B cell (primary cell): ENCODE data around the gene RAB5B. TPM values are rescaled to one million over a fixed set of nuclear protein-coding genes. Genes with fewer than 3 reads are reported as not detected.

Experiments
- ATAC-seq: fragments of 200-7000 bp; cut with Tn5 transposase; one replicate; pipeline ENCODE4 v1.10.0; 2021; ENCODE audit warnings: low read depth, mild to moderate bottlenecking, moderate number of reproducible peaks, moderate library complexity
- CTCF ChIA-PET: fragments of 350-600 bp; sonication (Branson Sonifier 250); formaldehyde crosslinking; loops from one replicate; lab custom pipeline; 2021; ENCODE audit warnings: antibody characterized with exemption, inconsistent platforms; lab: Charles Lee
- POLR2A ChIA-PET: fragments of 350-600 bp; sonication (Branson Sonifier 250); formaldehyde crosslinking; loops from one replicate; lab custom pipeline; 2021; ENCODE audit warnings: antibody characterized with exemption; lab: Charles Lee
- DNase-seq: peaks from one replicate; pipeline ENCODE4 v3.0.0; 2013
- H2AFZ ChIP-seq: 2 replicates; pipeline ENCODE4 v1.6.1; 2012; ENCODE audit warnings: mild to moderate bottlenecking, low read depth, low read length; ENCODE audit not compliant: insufficient read depth, poor library complexity, severe bottlenecking
- H3K27ac ChIP-seq, 2 donors: 1 replicate in 1 of 2; 2 replicates in 1 of 2; pipeline ENCODE4 v1.5.1; 2012 to 2013; ENCODE audit warnings: low read length in 2 of 2, mild to moderate bottlenecking in 2 of 2, moderate library complexity in 1 of 2
- H3K27me3 ChIP-seq, 4 experiments: fragments of 200-600 bp in 1 of 4; sonication (generic) in 1 of 4; replicated peaks in 1 of 4; 1 replicate in 2 of 4; 2 replicates in 2 of 4; pipeline versions ENCODE4 v1.6.1 to v1.7.0; 2013 to 2016; ENCODE audit warnings: low read length in 3 of 4, mild to moderate bottlenecking in 2 of 4, mixed read lengths in 1 of 4, moderate library complexity in 1 of 4; ENCODE audit not compliant: insufficient read depth in 4 of 4, control insufficient read depth in 3 of 4; ENCODE audit errors: control extremely low read depth in 1 of 4
- H3K36me3 ChIP-seq, 2 experiments: replicated peaks in 1 of 2; 1 replicate in 1 of 2; 2 replicates in 1 of 2; pipeline versions ENCODE4 v1.6.1 to v1.7.1; 2013; ENCODE audit warnings: low read length in 1 of 2; ENCODE audit not compliant: insufficient read depth in 2 of 2, control insufficient read depth in 1 of 2; ENCODE audit errors: control extremely low read depth in 1 of 2, extremely low read depth in 1 of 2
- H3K4me1 ChIP-seq, 2 donors: fragments of 200-600 bp in 1 of 2; sonication (generic) in 1 of 2; 1 replicate in 1 of 2; 2 replicates in 1 of 2; pipeline versions ENCODE4 v1.5.1 to v1.6.1; 2013 to 2017; ENCODE audit warnings: low read length in 2 of 2; ENCODE audit not compliant: control insufficient read depth in 2 of 2, insufficient read depth in 2 of 2
- H3K4me2 ChIP-seq: replicated peaks from 2 replicates; pipeline ENCODE3; 2012; ENCODE audit warnings: mild to moderate bottlenecking, low read depth, low read length; ENCODE audit not compliant: poor library complexity, severe bottlenecking
- H3K4me3 ChIP-seq, 5 experiments: fragments of 200-600 bp in 1 of 5; sonication (generic) in 1 of 5; 1 replicate in 3 of 5; 2 replicates in 2 of 5; pipeline versions ENCODE4 v1.5.1 to v1.7.0; 2011 to 2016; ENCODE audit warnings: low read length in 4 of 5, mild to moderate bottlenecking in 4 of 5, low read depth in 2 of 5, control low read depth in 1 of 5, moderate library complexity in 1 of 5; ENCODE audit not compliant: insufficient read depth in 1 of 5; ENCODE audit errors: control extremely low read depth in 1 of 5, extremely low read depth in 1 of 5
- H3K79me2 ChIP-seq: fragments of 200-600 bp; sonication (generic); one replicate; pipeline ENCODE4 v1.6.0; 2016; ENCODE audit warnings: low read length; ENCODE audit not compliant: control insufficient read depth, insufficient read depth
- H3K9ac ChIP-seq: fragments of 200-600 bp; sonication (generic); 2 replicates; pipeline ENCODE4 v1.6.1; 2017; ENCODE audit warnings: mild to moderate bottlenecking, low read length, moderate library complexity
- H3K9me3 ChIP-seq, 3 donors: one replicate each; pipeline versions ENCODE4 v1.6.1 to v1.7.1; 2013; ENCODE audit warnings: low read length in 2 of 3; ENCODE audit not compliant: control insufficient read depth in 2 of 3, insufficient read depth in 1 of 3; ENCODE audit errors: control extremely low read depth in 1 of 3
- H4K20me1 ChIP-seq: 2 replicates; pipeline ENCODE4 v1.6.0; 2012; ENCODE audit warnings: mild to moderate bottlenecking, low read length; ENCODE audit not compliant: insufficient read depth, control insufficient read depth, poor library complexity, severe bottlenecking
- H3K27ac Mint-ChIP-seq: one replicate; pipeline ENCODE4 v1.8.0; 2021; ENCODE audit warnings: mixed read lengths
- H3K27me3 Mint-ChIP-seq: one replicate; pipeline ENCODE4 v1.8.0; 2021; ENCODE audit warnings: mixed read lengths
- H3K4me1 Mint-ChIP-seq: one replicate; pipeline ENCODE4 v1.8.0; 2021; ENCODE audit warnings: mixed read lengths
- H3K4me3 Mint-ChIP-seq: one replicate; pipeline ENCODE4 v1.8.0; 2021; ENCODE audit warnings: mixed read lengths
- H3K9me3 Mint-ChIP-seq: one replicate; pipeline ENCODE4 v1.8.0; 2022; ENCODE audit warnings: mixed read lengths; ENCODE audit not compliant: insufficient read depth
- EZH2 ChIP-seq: IDR thresholded peaks from 2 replicates; pipeline ENCODE4 v1.6.1; 2012; ENCODE audit warnings: borderline replicate concordance, low read depth, mild to moderate bottlenecking, moderate library complexity, low read length; ENCODE audit not compliant: insufficient read depth, poor library complexity, severe bottlenecking
- WGBS: methylation state at CpG from one replicate; pipeline ENCODE4 v1.1.5; 2013; ENCODE audit warnings: missing lambda C conversion rate; ENCODE audit not compliant: insufficient coverage; 5-methylcytosine and 5-hydroxymethylcytosine counted together
- intact Hi-C: fragments of 100-400 bp; cut with micrococcal nuclease; formaldehyde crosslinking; loops from one replicate; pipeline ENCODE4 v1.10.0; 2022
- polyA plus RNA-seq: library from polyadenylated mRNA; depleted of rRNA; stranded (reverse); fragments of >200 nt; gene quantifications from 2 replicates; pipeline ENCODE4 v1.2.3, GENCODE V29; 2012
- total RNA-seq, 2 donors: library from RNA; stranded (reverse); fragments of 120-200 nt in 1 of 2; gene quantifications; 1 replicate in 1 of 2; 2 replicates in 1 of 2; pipeline versions ENCODE4 v1.2.3 to v1.2.4, GENCODE V29; 2013 to 2022
- TF ChIP-seq, protein P1 (sequence below): fragments of 200-600 bp; IDR thresholded peaks from one replicate; pipeline ENCODE4 v1.8.0; 2022; ENCODE audit warnings: antibody characterized with exemption, mild to moderate bottlenecking

RAB5B gene
- total and polyA plus RNA-seq, 2 donors (not counting 1 experiment from before 2014, with no cell fraction given) = 42.1 to 111 TPM

DNA sequence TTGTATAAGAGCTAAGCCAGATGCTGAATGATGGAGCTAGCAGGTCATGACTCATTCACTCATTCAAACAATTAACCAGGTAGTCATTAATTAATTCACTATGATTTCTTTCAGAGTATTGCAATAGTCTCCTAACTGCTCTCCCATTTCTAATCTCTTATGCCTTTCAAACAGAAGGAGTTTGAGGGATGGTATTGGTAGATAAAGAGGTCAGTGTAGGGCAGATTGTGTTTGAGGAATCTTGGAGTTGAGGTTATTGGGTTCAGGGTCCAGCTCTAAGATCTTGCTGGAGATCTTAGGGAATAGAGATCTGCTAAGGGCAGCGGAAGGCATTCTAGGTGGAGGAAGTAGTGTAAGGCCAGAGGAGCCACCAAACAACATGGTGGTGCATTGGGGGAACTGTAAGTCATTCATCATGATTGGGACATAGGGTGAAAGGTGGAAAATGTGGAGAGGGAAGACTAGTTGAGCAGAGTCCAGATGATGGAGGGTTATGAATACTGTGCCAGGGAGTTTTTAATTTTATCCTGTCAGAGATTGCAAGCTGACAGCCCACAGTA lies 31.2 kb upstream of the RAB5B start:
- H3K27me3 ChIP-seq = no peaks in the 10 kb centered on the region
- Mint-ChIP-seq H3K27ac (no peak overlapping the region), H3K4me1 (peaks cover 12% of the 10 kb centered on the region), H3K4me3 (no peak overlapping the region), H3K9me3 (no peaks in the 10 kb centered on the region), H3K27me3 (no peaks in the 10 kb centered on the region)
- no peak overlapping the region for H3K4me2 ChIP-seq
- no peaks in the 10 kb centered on the region for H3K9me3 ChIP-seq
- H3K9ac ChIP-seq = no peak overlapping the region
- H3K4me1 ChIP-seq = peaks cover 7 to 12% of the 10 kb centered on the region in 2 donors
- ChIA-PET CTCF (interaction anchor here (1.0 to 8.7 kb wide), 4 partner anchors 13 to 203 kb away, joined by 3 to 155 read pairs (median 58); partner anchors contain the start of genes DGKA and PYM1), POLR2A (no interaction called here)
- DNase-seq (no peak), ATAC-seq (no peak)
- peaks cover 17 to 78% of the 10 kb centered on the region in 2 experiments for H3K36me3 ChIP-seq
- no peak for TF ChIP-seq EZH2
- TF ChIP-seq, protein P1, sequence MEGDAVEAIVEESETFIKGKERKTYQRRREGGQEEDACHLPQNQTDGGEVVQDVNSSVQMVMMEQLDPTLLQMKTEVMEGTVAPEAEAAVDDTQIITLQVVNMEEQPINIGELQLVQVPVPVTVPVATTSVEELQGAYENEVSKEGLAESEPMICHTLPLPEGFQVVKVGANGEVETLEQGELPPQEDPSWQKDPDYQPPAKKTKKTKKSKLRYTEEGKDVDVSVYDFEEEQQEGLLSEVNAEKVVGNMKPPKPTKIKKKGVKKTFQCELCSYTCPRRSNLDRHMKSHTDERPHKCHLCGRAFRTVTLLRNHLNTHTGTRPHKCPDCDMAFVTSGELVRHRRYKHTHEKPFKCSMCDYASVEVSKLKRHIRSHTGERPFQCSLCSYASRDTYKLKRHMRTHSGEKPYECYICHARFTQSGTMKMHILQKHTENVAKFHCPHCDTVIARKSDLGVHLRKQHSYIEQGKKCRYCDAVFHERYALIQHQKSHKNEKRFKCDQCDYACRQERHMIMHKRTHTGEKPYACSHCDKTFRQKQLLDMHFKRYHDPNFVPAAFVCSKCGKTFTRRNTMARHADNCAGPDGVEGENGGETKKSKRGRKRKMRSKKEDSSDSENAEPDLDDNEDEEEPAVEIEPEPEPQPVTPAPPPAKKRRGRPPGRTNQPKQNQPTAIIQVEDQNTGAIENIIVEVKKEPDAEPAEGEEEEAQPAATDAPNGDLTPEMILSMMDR = no peak
- H3K4me3 ChIP-seq = no peak overlapping the region
- intact Hi-C loops = no loop called here
- H3K27ac ChIP-seq = no peak overlapping the region
- 100% methylated on average over 1 of the region's 1 CpG for WGBS
- peaks cover 19% of the 10 kb centered on the region for H3K79me2 ChIP-seq
- no peak overlapping the region for H2AFZ ChIP-seq
- peaks cover 10% of the 10 kb centered on the region for H4K20me1 ChIP-seq

DNA sequence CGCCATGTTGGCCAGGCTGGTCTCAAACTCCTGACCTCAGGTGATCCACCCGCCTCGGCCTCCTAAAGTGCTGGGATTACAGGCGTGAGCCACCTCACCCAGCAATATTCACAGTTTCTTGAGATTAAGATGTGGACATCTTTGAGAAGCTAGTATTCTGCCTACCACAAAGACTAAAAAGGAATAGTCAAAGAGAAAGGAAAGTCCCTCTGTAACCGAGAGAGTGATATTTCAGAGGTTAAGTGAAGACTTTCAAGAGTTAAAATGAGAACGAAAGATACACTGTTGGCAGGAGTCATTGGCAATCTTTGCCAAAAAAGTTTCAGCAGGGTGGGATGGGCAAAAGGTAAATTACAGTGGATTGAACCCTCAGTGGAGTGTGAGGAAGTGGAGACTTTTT lies 27.3 kb upstream of the RAB5B start:
- H3K27me3 ChIP-seq = no peaks in the 10 kb centered on the region
- CTCF ChIA-PET = no interaction called here
- no peak overlapping the region for H3K27ac ChIP-seq
- Mint-ChIP-seq H3K27ac (peak overlapping the region; percentile 60), H3K9me3 (no peaks in the 10 kb centered on the region), H3K4me3 (no peak overlapping the region), H3K4me1 (peaks cover 1% of the 10 kb centered on the region), H3K27me3 (no peaks in the 10 kb centered on the region)
- H3K4me2 ChIP-seq = no peak overlapping the region
- peaks cover 11% of the 10 kb centered on the region for H3K79me2 ChIP-seq
- no peak overlapping the region for H3K4me3 ChIP-seq
- peaks cover 4% of the 10 kb centered on the region for H4K20me1 ChIP-seq
- DNase-seq = no peak
- H3K9ac ChIP-seq = no peak overlapping the region
- POLR2A ChIA-PET = interaction anchor here (0.7 kb wide), 2 partner anchors 12 to 56 kb away, joined by 3 to 5 read pairs; no protein-coding TSS in a partner anchor
- no peak for ATAC-seq
- 78% methylated on average over 2 of the region's 6 CpGs for WGBS
- no peak overlapping the region for H2AFZ ChIP-seq
- no peaks in the 10 kb centered on the region for H3K9me3 ChIP-seq
- H3K4me1 ChIP-seq = no peaks in the 10 kb centered on the region
- peaks cover 21 to 59% of the 10 kb centered on the region in 2 experiments for H3K36me3 ChIP-seq
- intact Hi-C loops = no loop called here
- TF ChIP-seq, protein P1 = no peak
- TF ChIP-seq EZH2 = no peak
